HepG2 (cell line): Measurements from ENCODE around the gene TTC39B.

ENCODE experiments used
- FOXA1 ChIP-seq, 2 experiments: fragments of 450-650 bp in 1 of 2; sonication (generic) in 1 of 2; formaldehyde crosslinking in 1 of 2; IDR thresholded peaks; 2 replicates each; pipeline versions ENCODE4 v1.4.0 to v1.6.1; 2016 to 2020; ENCODE audit warnings: missing genetic modification reagents in 1 of 2
- MEIS1 ChIP-seq: sonication (generic); formaldehyde crosslinking; IDR thresholded peaks from 2 replicates; pipeline ENCODE4 v1.9.0; 2021; ENCODE audit warnings: mild to moderate bottlenecking, missing genetic modification reagents, moderate library complexity, borderline replicate concordance
- TRIM24 ChIP-seq: sonication (generic); formaldehyde crosslinking; IDR thresholded peaks from 2 replicates; pipeline ENCODE4 v1.8.0; 2022; ENCODE audit warnings: mild to moderate bottlenecking, missing genetic modification reagents

DNA sequence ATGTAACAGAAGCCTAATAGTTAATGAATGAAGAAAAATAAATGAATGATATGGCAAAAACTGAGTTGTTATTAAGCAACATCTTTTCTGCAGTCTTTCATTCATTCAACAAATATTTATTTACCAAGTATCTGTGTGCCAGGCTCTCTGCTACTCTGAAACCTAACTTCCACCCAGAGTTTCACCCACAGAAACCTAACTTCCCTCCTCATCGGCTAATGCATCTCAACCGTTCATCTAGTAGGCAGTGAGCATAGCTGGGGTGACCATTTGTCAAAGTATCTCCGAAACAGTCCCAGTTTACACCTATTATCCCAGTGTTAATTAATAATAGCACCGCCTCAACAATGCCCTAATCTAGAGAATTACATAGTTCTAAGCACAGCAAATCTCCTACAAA lies 1.5 kb downstream of the TTC39B start:
- TF ChIP-seq TRIM24 (CRISPR knock-in tag) (no peak), MEIS1 (CRISPR knock-in tag) (no peak), FOXA1 (IDR thresholded peaks at IDR 0.05) (no peak), FOXA1 (CRISPR knock-in tag; IDR thresholded peaks at IDR 0.05) (no peak)
